GM20000 (cell line): ENCODE results near the gene VSIG1.

Experiments
- DNase-seq: peaks from one replicate; pipeline ENCODE4 v3.0.0; 2012; ENCODE audit warnings: low spot score
- CTCF ChIP-seq: IDR thresholded peaks from 2 replicates; pipeline ENCODE4 v1.5.1; 2012; ENCODE audit warnings: mild to moderate bottlenecking, control low read depth; ENCODE audit errors: extremely low read depth, missing control alignments

VSIG1 gene

GRCh38 chrX:108034725-108035124 is 10.1 kb upstream of the VSIG1 start:
- DNase-seq: no peak
- TF ChIP-seq CTCF: no peak

DNA sequence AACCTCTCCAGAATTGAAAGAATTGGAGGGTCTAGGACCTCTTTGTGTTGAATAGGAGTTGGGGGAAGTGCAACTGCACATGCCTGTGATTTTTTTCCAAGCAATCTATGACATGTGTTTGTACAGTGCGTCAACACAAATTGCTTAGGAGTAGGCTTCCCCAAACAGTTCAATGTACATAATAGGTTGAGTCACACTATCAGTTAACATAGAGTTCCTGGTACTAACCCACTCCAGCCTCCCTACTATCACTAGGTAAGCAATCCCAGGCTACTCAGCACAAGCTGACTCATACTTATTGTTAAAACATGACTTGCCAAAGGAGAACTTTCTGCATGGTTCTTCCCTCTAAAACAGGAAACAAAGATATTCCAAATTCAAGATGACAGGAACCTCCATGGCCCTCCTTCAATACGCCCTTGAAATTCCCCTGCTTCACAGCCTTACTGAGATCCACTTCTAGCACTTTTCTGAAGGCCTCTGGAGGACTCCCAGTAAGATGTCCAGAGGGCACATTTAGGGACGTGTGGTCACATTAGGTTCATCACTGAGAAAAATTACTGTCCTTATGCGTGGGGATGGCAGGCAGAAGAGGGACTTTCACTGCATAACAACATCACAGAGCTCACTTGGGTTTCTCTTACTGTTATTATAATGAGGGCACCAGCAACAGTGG is 8.4 kb upstream of the VSIG1 start:
- no peak for DNase-seq
- no peak for TF ChIP-seq CTCF

GRCh38 chrX:108049649-108050048 is 4.8 kb downstream of the VSIG1 start:
- no peak for TF ChIP-seq CTCF
- no peak for DNase-seq

DNA sequence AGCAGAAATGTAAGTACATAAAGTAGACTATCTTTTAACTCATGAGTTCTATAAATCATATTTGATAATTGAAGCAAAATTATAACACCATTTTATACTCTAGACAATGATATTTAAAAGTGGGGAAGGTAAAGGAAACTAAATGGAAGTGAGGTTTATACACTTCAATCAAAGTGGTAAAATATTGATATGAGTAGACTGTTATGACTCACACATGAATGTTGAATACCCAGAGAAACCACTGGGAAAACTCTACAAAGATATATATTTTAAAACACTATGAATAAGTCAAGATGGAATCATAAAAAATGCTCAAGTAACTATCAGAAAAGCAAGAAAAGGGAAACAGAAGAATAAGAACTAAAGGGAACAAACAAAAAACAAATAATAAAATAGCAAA is 8.4 kb downstream of the VSIG1 start:
- no peak for TF ChIP-seq CTCF
- no peak for DNase-seq

GRCh38 chrX:108055546-108055945 is 10.7 kb downstream of the VSIG1 start:
- no peak for DNase-seq
- TF ChIP-seq CTCF: no peak

- no peak for TF ChIP-seq CTCF
- DNase-seq: no peak
These were observed 14.9 kb downstream of the VSIG1 start for GRCh38 chrX:108059801-108060200.

DNA sequence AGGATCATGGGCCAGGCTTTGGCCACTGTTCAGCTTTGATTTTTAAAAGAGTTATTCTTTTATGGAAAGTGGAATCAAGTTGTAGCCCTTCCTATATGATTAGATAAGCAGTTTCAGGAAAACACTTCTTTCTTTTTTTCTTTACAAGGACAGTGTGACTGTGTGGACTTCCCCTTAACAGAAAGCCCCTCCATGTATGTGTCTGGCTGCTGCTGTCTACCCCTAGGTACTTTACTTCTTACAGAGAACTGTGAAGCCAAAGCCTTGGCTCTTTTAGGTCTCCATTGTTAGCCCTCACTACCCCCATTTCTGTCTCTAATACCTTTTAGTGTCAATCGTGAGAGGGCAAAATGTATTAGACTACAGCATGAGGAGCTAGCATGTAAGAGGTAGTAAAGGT is 19.1 kb downstream of the VSIG1 start:
- no peak for TF ChIP-seq CTCF
- peak; percentile 1 for DNase-seq
